CD4-positive, alpha-beta memory T cell (primary cell): ENCODE data around the gene C1S. TPM values are rescaled to one million over a fixed set of nuclear protein-coding genes. Genes with fewer than 3 reads are reported as not detected.
A peak's percentile ranks its signal among the peaks of the same experiment; 100 is the strongest.

Experiments
- CTCF ChIA-PET: fragments of 350-600 bp; sonication (Branson Sonifier 250); formaldehyde crosslinking; loops from one replicate; lab custom pipeline; 2021; ENCODE audit warnings: inconsistent platforms; ENCODE audit not compliant: partially characterized antibody; lab: Charles Lee
- POLR2A ChIA-PET: fragments of 350-600 bp; sonication (Branson Sonifier 250); formaldehyde crosslinking; loops from one replicate; lab custom pipeline; 2021; ENCODE audit not compliant: partially characterized antibody; lab: Charles Lee
- DNase-seq, 5 donors: peaks; one replicate each; pipeline versions ENCODE4 v3.0.0 to v3.0.0-alpha.2; 2020 to 2022; ENCODE audit warnings: mixed read lengths in 1 of 5
- H3K27ac ChIP-seq: one replicate; pipeline ENCODE4 v1.7.0; 2013; ENCODE audit warnings: low read depth, low read length
- H3K27me3 ChIP-seq: 2 replicates; pipeline ENCODE4 v1.7.0; 2013; ENCODE audit warnings: mild to moderate bottlenecking, low read length, moderate library complexity; ENCODE audit not compliant: insufficient read depth
- H3K36me3 ChIP-seq: 2 replicates; pipeline ENCODE4 v1.7.0; 2013; ENCODE audit warnings: mild to moderate bottlenecking, low read length, moderate library complexity; ENCODE audit not compliant: insufficient read depth
- H3K4me1 ChIP-seq: 2 replicates; pipeline ENCODE4 v1.7.0; 2013; ENCODE audit warnings: mild to moderate bottlenecking, low read length, moderate library complexity; ENCODE audit not compliant: insufficient read depth
- H3K4me3 ChIP-seq, 2 donors: one replicate each; pipeline ENCODE4 v1.7.0; 2013; ENCODE audit warnings: low read length in 2 of 2, mild to moderate bottlenecking in 1 of 2
- H3K9me3 ChIP-seq, 2 donors: one replicate each; pipeline ENCODE4 v1.7.0; 2013; ENCODE audit warnings: low read length in 2 of 2, control low read depth in 1 of 2; ENCODE audit not compliant: control insufficient read depth in 1 of 2
- H3K27ac Mint-ChIP-seq, 7 donors: one replicate each; pipeline ENCODE4 v1.8.0; 2020 to 2021; ENCODE audit warnings: mixed read lengths in 7 of 7, mild to moderate bottlenecking in 6 of 7, inconsistent platforms in 3 of 7, moderate library complexity in 3 of 7
- H3K27me3 Mint-ChIP-seq, 2 donors: one replicate each; pipeline ENCODE4 v1.8.0; 2020 to 2021; ENCODE audit warnings: mixed read lengths in 2 of 2
- H3K36me3 Mint-ChIP-seq, 2 donors: one replicate each; pipeline ENCODE4 v1.8.0; 2020 to 2021; ENCODE audit warnings: mixed read lengths in 2 of 2, inconsistent platforms in 1 of 2, mild to moderate bottlenecking in 1 of 2
- H3K4me1 Mint-ChIP-seq, 4 donors: one replicate each; pipeline ENCODE4 v1.8.0; 2020 to 2021; ENCODE audit warnings: mixed read lengths in 4 of 4, mild to moderate bottlenecking in 1 of 4
- H3K4me3 Mint-ChIP-seq, 8 donors: one replicate each; pipeline ENCODE4 v1.8.0; 2020 to 2021; ENCODE audit warnings: mixed read lengths in 8 of 8, mild to moderate bottlenecking in 7 of 8, moderate library complexity in 6 of 8, inconsistent platforms in 3 of 8
- H3K9me3 Mint-ChIP-seq, 8 donors: one replicate each; pipeline ENCODE4 v1.8.0; 2020 to 2021; ENCODE audit warnings: mixed read lengths in 8 of 8, mild to moderate bottlenecking in 5 of 8, inconsistent platforms in 3 of 8, moderate library complexity in 1 of 8
- intact Hi-C: fragments of 100-400 bp; cut with micrococcal nuclease; formaldehyde crosslinking; loops from one replicate; pipeline ENCODE4 v1.15.1; 2023
- polyA plus RNA-seq, 2 donors: library from polyadenylated mRNA; unstranded; fragments of 300-500 nt; fragmentation: Illumina TruSeq; gene quantifications; one replicate each; pipeline ENCODE4 v1.2.3, GENCODE V29; 2021
- total RNA-seq, 2 experiments: library from RNA; stranded (reverse); gene quantifications; one replicate each; pipeline ENCODE4 v1.2.3, GENCODE V29; 2021

C1S gene
- total and polyA plus RNA-seq, 4 experiments from 2014 or later: 1.3 to 2.6 TPM; not detected in 2

DNA sequence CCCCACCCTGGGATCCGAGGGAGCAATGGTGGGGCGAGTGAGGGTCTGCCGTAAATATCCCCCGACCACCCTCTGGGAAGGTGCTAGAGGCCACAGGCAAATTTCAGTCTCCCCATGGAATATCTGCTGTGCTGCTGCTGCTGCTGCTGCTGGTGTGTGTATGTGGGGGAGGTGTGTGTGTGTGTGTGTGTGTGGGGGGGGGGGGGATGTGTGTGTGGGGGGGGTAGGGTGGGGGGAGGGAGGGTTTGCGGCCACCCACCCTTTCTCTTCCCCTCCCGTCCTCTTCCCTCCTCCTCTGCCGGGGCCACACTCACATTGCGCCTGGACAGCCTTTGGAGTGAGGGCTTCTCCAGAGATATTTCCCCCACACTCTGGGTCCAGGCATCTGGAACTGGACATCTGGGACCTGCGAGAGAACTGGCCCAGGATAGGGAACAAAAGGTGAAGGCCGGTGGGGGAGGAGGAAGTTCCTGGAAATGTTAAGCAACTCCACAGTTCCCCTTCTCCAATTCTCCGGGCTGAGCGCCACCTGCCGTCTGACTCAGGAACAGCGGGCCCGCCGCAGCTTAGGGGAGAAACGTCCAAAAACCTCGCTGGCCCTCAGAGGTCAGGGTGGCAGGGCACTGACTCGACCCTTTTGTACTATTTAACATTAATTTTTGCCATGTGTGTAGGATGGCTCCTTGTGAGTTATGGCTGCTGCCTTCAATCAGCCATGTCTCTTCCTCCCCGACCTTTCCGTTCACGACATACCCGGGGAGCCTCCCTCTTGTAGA is 48.5 kb downstream of the C1S start, which contains the start of gene C1RL:
Gene C1RL, minus strand, starts transcription at position 419 of the 776 bp plus-strand sequence. Its CDS starts 34 bp downstream, at position 385.
- intact Hi-C loops: loop anchor here (1.0 to 2.0 kb wide), 6 partner anchors 22 to 237 kb away; partner anchors contain the start of genes C12orf57, CLSTN3, EMG1 and LPCAT3
- no peaks in the 10 kb centered on the region for H3K27me3 ChIP-seq
- CTCF ChIA-PET: interaction anchor here (0.6 to 8.3 kb wide), 41 partner anchors 10 to 267 kb away, joined by 3 to 130 read pairs (median 4); partner anchors contain the start of genes C12orf57, C1R, LPCAT3 and PEX5

DNA sequence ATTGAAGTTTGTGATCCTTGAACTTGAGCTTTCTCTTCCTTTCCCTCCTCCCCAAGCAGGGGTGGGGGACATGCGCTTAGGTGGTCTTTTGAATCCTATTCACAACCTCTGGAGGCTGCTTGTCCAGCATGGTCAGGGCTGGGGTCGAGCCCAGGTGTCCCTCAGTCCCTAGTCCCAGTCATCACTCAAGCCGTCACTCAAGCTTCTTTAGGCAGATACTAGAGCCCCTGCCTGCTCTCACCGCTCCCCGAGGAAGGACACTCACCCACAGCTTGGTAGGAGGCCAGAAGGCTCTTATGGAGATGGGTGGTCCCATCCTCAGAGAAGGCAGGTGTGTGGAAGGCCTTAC is 49.0 kb downstream of the C1S start:
- Histone ChIP-seq H3K27me3 (no peaks in the 10 kb centered on the region), H3K27ac (peak overlapping the region; percentile 74), H3K36me3 (no peaks in the 10 kb centered on the region), H3K9me3 (no peaks in the 10 kb centered on the region), H3K4me3 (peak overlapping the region in 1 of 2 donors; percentile 94), H3K4me1 (peaks cover 33% of the 10 kb centered on the region)
- H3K36me3 Mint-ChIP-seq: peaks cover 16 to 31% of the 10 kb centered on the region in 2 donors
- CTCF ChIA-PET: interaction anchor here (0.6 to 8.3 kb wide), 25 partner anchors 10 to 267 kb away, joined by 3 to 130 read pairs (median 4); partner anchors contain the start of genes C12orf57, C1R, LPCAT3 and PHB2
- DNase-seq: no peak
- H3K27ac Mint-ChIP-seq: peak overlapping the region; percentile 79 to 97 (median 87)
- POLR2A ChIA-PET: interaction anchor here (1.0 to 4.4 kb wide), 11 partner anchors 13 to 357 kb away, joined by 3 to 62 read pairs (median 13); partner anchors contain the start of genes C12orf57, ENO2, LPCAT3 and MLF2
- H3K4me3 Mint-ChIP-seq: peak overlapping the region; percentile 85 to 96 (median 91)
- H3K4me1 Mint-ChIP-seq: peaks cover 20 to 51% (median 39%) of the 10 kb centered on the region in 4 donors
- H3K27me3 Mint-ChIP-seq: no peaks in the 10 kb centered on the region
- H3K9me3 Mint-ChIP-seq: peaks cover 0 to 12% (median 10%) of the 10 kb centered on the region in 8 donors
- intact Hi-C loops: loop anchor here (1.0 to 2.0 kb wide), 3 partner anchors 21 to 165 kb away; partner anchors contain the start of genes C12orf57, CLSTN3 and LPCAT3

More for the DNA sequence above, 48.5 kb downstream of the C1S start, which contains the start of gene C1RL:
- peaks cover 22 to 53% (median 40%) of the 10 kb centered on the region in 4 donors for H3K4me1 Mint-ChIP-seq
- peaks cover 17 to 35% of the 10 kb centered on the region in 2 donors for H3K36me3 Mint-ChIP-seq
- Histone ChIP-seq H3K4me1 (peaks cover 38% of the 10 kb centered on the region), H3K36me3 (no peaks in the 10 kb centered on the region), H3K9me3 (no peaks in the 10 kb centered on the region), H3K27ac (peak within 1 kb of the TSS; percentile 74), H3K4me3 (peak within 1 kb of the TSS; percentile 54 to 94)
- H3K9me3 Mint-ChIP-seq: peaks cover 0 to 12% (median 10%) of the 10 kb centered on the region in 8 donors
- DNase-seq: peak; percentile 63 to 73 (median 69)
- POLR2A ChIA-PET: interaction anchor here (0.9 to 4.4 kb wide), 31 partner anchors 13 to 420 kb away, joined by 3 to 62 read pairs (median 8); partner anchors contain the start of genes ATN1, C12orf57, C1R and ENO2
- H3K4me3 Mint-ChIP-seq: peak within 1 kb of the TSS; percentile 93 to 96 (median 94)
- H3K27me3 Mint-ChIP-seq: no peaks in the 10 kb centered on the region
- peak within 1 kb of the TSS; percentile 91 to 97 (median 95) for H3K27ac Mint-ChIP-seq

DNA sequence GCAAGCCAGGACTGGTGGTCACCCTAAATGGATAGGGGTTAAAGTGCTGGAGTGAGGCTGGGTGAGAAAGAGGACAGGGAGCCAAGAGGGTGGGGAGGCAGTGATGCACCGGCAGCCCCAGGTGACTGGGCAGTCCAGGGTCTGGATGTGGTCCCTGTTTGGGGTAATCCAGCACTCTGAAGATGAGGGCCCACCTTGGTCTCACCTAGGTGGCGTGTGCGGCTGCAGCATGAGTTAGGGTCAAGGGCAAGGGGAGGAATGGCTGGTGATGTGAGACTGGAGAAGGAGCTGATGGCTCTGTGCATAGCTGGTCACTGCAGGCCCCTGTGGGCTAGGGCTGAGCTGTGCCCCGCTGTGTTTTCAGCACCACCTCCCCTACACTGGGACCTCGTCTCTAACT is 50.1 kb downstream of the C1S start:
- intact Hi-C loops: no loop called here
- Histone ChIP-seq H3K9me3 (no peaks in the 10 kb centered on the region), H3K27me3 (no peaks in the 10 kb centered on the region), H3K4me1 (peaks cover 27% of the 10 kb centered on the region), H3K36me3 (no peaks in the 10 kb centered on the region), H3K27ac (no peak overlapping the region), H3K4me3 (no peak overlapping the region)
- ChIA-PET POLR2A (interaction anchor here (1.5 to 4.4 kb wide), 3 partner anchors 92 to 174 kb away, joined by 7 to 26 read pairs (median 20); partner anchors contain the start of genes C12orf57, LPCAT3 and RNU7-1), CTCF (interaction anchor here (0.9 to 8.3 kb wide), 14 partner anchors 8 to 260 kb away, joined by 3 to 130 read pairs (median 10); partner anchors contain the start of genes C12orf57, CDCA3, LPCAT3 and PHB2)
- peak overlapping the region in 3 of 7 donors; percentile 57 to 73 (median 68) for H3K27ac Mint-ChIP-seq
- DNase-seq: no peak
- H3K27me3 Mint-ChIP-seq: no peaks in the 10 kb centered on the region
- peaks cover 0 to 10% (median 7%) of the 10 kb centered on the region in 8 donors for H3K9me3 Mint-ChIP-seq
- H3K4me3 Mint-ChIP-seq: peak overlapping the region in 1 of 8 donors; percentile 25
- H3K36me3 Mint-ChIP-seq: peaks cover 16 to 34% of the 10 kb centered on the region in 2 donors
- peaks cover 18 to 46% (median 36%) of the 10 kb centered on the region in 4 donors for H3K4me1 Mint-ChIP-seq

DNA sequence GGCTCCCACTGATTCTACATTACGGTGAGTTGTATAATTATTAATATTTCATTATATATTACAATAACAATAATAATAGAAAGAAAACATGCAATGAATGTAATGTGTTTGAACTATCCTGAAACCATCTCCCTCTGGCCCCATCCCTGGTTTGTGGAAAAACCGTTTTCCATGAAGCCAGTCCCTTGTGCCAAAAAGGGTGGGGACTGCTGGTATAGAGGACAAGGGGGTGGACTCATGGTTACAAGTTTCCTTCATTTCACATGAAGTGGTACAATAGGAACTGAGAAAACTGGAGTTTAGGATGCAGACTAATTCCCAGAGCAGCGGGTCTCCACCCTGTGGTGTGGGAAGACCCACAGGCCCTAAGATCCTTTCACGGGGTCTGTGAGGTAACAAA is 51.5 kb downstream of the C1S start:
- Histone ChIP-seq H3K4me3 (no peak overlapping the region), H3K36me3 (no peaks in the 10 kb centered on the region), H3K27me3 (no peaks in the 10 kb centered on the region), H3K27ac (no peak overlapping the region), H3K9me3 (no peaks in the 10 kb centered on the region), H3K4me1 (peaks cover 16% of the 10 kb centered on the region)
- POLR2A ChIA-PET: interaction anchor here (2.1 to 4.0 kb wide), 3 partner anchors 165 to 260 kb away, joined by 6 to 26 read pairs (median 8); partner anchors contain the start of genes C12orf57, CDCA3, RNU7-1 and USP5
- H3K27ac Mint-ChIP-seq: no peak overlapping the region
- CTCF ChIA-PET: interaction anchor here (1.1 to 8.3 kb wide), 17 partner anchors 9 to 547 kb away, joined by 3 to 130 read pairs (median 6); partner anchors contain the start of genes C12orf57, CDCA3, LPCAT3 and RBP5
- DNase-seq: no peak
- H3K4me3 Mint-ChIP-seq: no peak overlapping the region
- peaks cover 13 to 28% of the 10 kb centered on the region in 2 donors for H3K36me3 Mint-ChIP-seq
- no peaks in the 10 kb centered on the region for H3K27me3 Mint-ChIP-seq
- intact Hi-C loops: no loop called here
- no peaks in the 10 kb centered on the region for H3K9me3 Mint-ChIP-seq
- peaks cover 9 to 32% (median 26%) of the 10 kb centered on the region in 4 donors for H3K4me1 Mint-ChIP-seq

DNA sequence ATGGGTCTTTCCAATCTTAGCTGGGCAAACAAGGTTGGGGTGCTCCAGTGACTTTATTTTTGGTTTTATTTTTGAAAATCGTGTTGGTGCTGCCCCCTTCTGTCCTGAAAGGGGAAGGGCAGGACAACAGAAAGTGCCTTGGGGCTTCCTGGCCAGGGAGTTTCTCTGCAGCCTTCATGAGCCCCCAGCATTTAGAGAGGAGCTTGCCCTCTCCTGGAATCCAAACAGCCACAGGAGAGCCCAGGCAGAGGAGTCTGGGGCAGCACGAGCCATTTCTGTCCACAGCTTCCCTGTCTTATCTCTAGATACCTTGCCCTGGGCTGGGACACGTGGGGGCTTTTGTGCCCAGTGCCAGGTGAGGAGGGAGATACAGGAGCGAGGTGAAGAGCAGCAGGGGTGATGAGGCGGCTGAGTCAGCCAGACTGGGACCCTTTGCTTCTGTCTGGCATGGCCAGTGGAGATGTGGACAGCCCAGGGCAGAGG is 52.9 kb downstream of the C1S start:
- Histone ChIP-seq H3K36me3 (no peaks in the 10 kb centered on the region), H3K27me3 (no peaks in the 10 kb centered on the region), H3K27ac (no peak overlapping the region), H3K4me3 (no peak overlapping the region), H3K4me1 (peaks cover 8% of the 10 kb centered on the region), H3K9me3 (no peaks in the 10 kb centered on the region)
- Mint-ChIP-seq H3K4me3 (peak overlapping the region in 1 of 8 donors; percentile 32), H3K36me3 (peaks cover 21 to 27% of the 10 kb centered on the region in 2 donors), H3K27ac (peak overlapping the region in 4 of 7 donors; percentile 14 to 41 (median 28)), H3K9me3 (no peaks in the 10 kb centered on the region), H3K27me3 (no peaks in the 10 kb centered on the region), H3K4me1 (peaks cover 5 to 21% (median 18%) of the 10 kb centered on the region in 4 donors)
- CTCF ChIA-PET: interaction anchor here (0.6 to 8.3 kb wide), 21 partner anchors 8 to 333 kb away, joined by 3 to 130 read pairs (median 5); partner anchors contain the start of genes C12orf57, CDCA3, LPCAT3 and RNU7-1
- intact Hi-C loops: loop anchor here (1.0 kb wide), 4 partner anchors 95 to 244 kb away; partner anchors contain the start of genes C12orf57 and LPCAT3
- peak in 4 of 5 donors; percentile 50 to 62 (median 56) for DNase-seq
- POLR2A ChIA-PET: interaction anchor here (0.6 to 4.0 kb wide), 4 partner anchors 167 to 261 kb away, joined by 3 to 26 read pairs (median 7); partner anchors contain the start of genes C12orf57, CDCA3, RNU7-1 and USP5

DNA sequence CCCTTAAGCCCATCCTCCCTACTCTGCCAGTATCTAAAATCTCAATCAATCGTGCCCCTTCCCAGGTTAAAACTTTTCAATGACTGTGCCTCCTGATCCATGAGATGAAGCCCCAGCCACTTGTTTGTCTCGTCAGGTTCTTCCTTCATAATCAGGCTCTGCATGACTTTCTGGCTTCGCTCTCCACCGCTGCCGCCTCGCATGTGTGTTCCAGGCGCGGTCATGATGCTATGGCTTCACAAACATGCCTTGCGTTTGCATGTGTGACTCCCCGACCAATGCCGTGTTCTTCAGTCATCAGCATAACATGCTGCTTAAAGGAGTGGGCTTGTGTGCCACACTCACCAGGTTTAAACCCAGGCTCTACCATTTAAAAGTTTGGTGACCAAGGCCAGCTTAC is 53.5 kb downstream of the C1S start:
- peaks cover 18 to 30% of the 10 kb centered on the region in 2 donors for H3K36me3 Mint-ChIP-seq
- H3K4me3 Mint-ChIP-seq: no peak overlapping the region
- POLR2A ChIA-PET: interaction anchor here (4.0 kb wide), 1 partner anchor 170 kb away, joined by 26 read pairs; the partner anchor contains the start of genes C12orf57 and RNU7-1

More for the DNA sequence above, 53.5 kb downstream of the C1S start:
- Histone ChIP-seq H3K27ac (no peak overlapping the region), H3K27me3 (no peaks in the 10 kb centered on the region), H3K9me3 (no peaks in the 10 kb centered on the region), H3K36me3 (no peaks in the 10 kb centered on the region), H3K4me1 (peaks cover 8% of the 10 kb centered on the region), H3K4me3 (no peak overlapping the region)
- no peak for DNase-seq
- no peaks in the 10 kb centered on the region for H3K27me3 Mint-ChIP-seq
- H3K4me1 Mint-ChIP-seq: peaks cover 5 to 21% (median 15%) of the 10 kb centered on the region in 4 donors
- CTCF ChIA-PET: interaction anchor here (0.9 to 8.3 kb wide), 15 partner anchors 8 to 243 kb away, joined by 3 to 130 read pairs (median 8); partner anchors contain the start of genes C12orf57, LPCAT3, RNU7-1 and SPSB2
- H3K9me3 Mint-ChIP-seq: no peaks in the 10 kb centered on the region
- intact Hi-C loops: no loop called here
- peak overlapping the region in 1 of 7 donors; percentile 43 for H3K27ac Mint-ChIP-seq
